Measurements from ENCODE around the gene CACUL1.

Gene CACUL1

GRCh38 chr10:118735294-118735693 lies 19.5 kb downstream of the CACUL1 start:
- no peak overlapping the region for H3K9ac ChIP-seq (ENCODE audit: low read length)
- no peak overlapping the region for H3K23ac ChIP-seq (ENCODE audit: low read length)
- no peak overlapping the region for H4K8ac ChIP-seq (ENCODE audit: low read depth, low read length)
- peaks cover 13% of the 10 kb centered on the region for H3K4me1 ChIP-seq (ENCODE audit: control insufficient read depth, low read depth, low read length)
- H3K4me2 ChIP-seq (ENCODE audit: low read length): no peak overlapping the region
- H2BK5ac ChIP-seq (ENCODE audit: low read length): no peak overlapping the region
- H3K18ac ChIP-seq (ENCODE audit: low read length): no peak overlapping the region
- H2BK15ac ChIP-seq (replicated peaks; ENCODE audit: low read depth): no peak overlapping the region
- no peak overlapping the region for H2BK120ac ChIP-seq (ENCODE audit: low read depth, low read length)
- H2AK5ac ChIP-seq (ENCODE audit: low read length): no peak overlapping the region
- H3K79me2 ChIP-seq (ENCODE audit: control insufficient read depth, insufficient read depth, low read length): peaks cover 53% of the 10 kb centered on the region
- H3K27me3 ChIP-seq (ENCODE audit: insufficient read depth, low read length, poor library complexity): no peaks in the 10 kb centered on the region
- DNase-seq: peak; percentile 53
- H3K56ac ChIP-seq (ENCODE audit: low read length): no peak overlapping the region
- WGBS (ENCODE audit: extremely low coverage, insufficient coverage, low lambda C conversion rate): no CpG with 5 or more reads among the region's 1 CpG
- peaks cover 14% of the 10 kb centered on the region for H3K79me1 ChIP-seq (ENCODE audit: low read length)
- H4K5ac ChIP-seq (ENCODE audit: low read length): no peak overlapping the region
- no peak overlapping the region for H3K4me3 ChIP-seq (ENCODE audit: low read length)
- H3K36me3 ChIP-seq (ENCODE audit: control insufficient read depth, insufficient read depth, low read length): no peaks in the 10 kb centered on the region
- no peak overlapping the region for H3K4ac ChIP-seq (ENCODE audit: low read depth, low read length)
- H3K27ac ChIP-seq (ENCODE audit: low read depth, low read length): no peak overlapping the region

- Histone ChIP-seq H3K27ac (ENCODE audit: low read depth, low read length) (no peak overlapping the region), H3K23ac (ENCODE audit: low read length) (no peak overlapping the region), H3K18ac (ENCODE audit: low read length) (no peak overlapping the region), H3K4me3 (ENCODE audit: low read length) (no peak overlapping the region), H2BK120ac (ENCODE audit: low read depth, low read length) (no peak overlapping the region), H4K8ac (ENCODE audit: low read depth, low read length) (no peak overlapping the region), H2BK15ac (replicated peaks; ENCODE audit: low read depth) (no peak overlapping the region), H3K56ac (ENCODE audit: low read length) (no peak overlapping the region), H3K79me1 (ENCODE audit: low read length) (peaks cover 18% of the 10 kb centered on the region), H3K27me3 (ENCODE audit: insufficient read depth, low read length, poor library complexity) (no peaks in the 10 kb centered on the region), H3K4me2 (ENCODE audit: low read length) (no peak overlapping the region), H3K9ac (ENCODE audit: low read length) (no peak overlapping the region), H3K36me3 (ENCODE audit: control insufficient read depth, insufficient read depth, low read length) (no peaks in the 10 kb centered on the region), H2BK5ac (ENCODE audit: low read length) (no peak overlapping the region), H3K4me1 (ENCODE audit: control insufficient read depth, low read depth, low read length) (peaks cover 13% of the 10 kb centered on the region), H3K4ac (ENCODE audit: low read depth, low read length) (no peak overlapping the region), H4K5ac (ENCODE audit: low read length) (no peak overlapping the region), H3K79me2 (ENCODE audit: control insufficient read depth, insufficient read depth, low read length) (peaks cover 52% of the 10 kb centered on the region), H2AK5ac (ENCODE audit: low read length) (no peak overlapping the region)
- WGBS (ENCODE audit: extremely low coverage, insufficient coverage, low lambda C conversion rate): no CpG with 5 or more reads among the region's 2 CpGs
- no peak for DNase-seq
Measured at GRCh38 chr10:118734475-118734874, 20.3 kb downstream of the CACUL1 start.

- no peak overlapping the region for H2BK5ac ChIP-seq (ENCODE audit: low read length)
- peaks cover 16% of the 10 kb centered on the region for H3K79me1 ChIP-seq (ENCODE audit: low read length)
- H3K18ac ChIP-seq (ENCODE audit: low read length): no peak overlapping the region
- H3K23ac ChIP-seq (ENCODE audit: low read length): no peak overlapping the region
- H3K79me2 ChIP-seq (ENCODE audit: control insufficient read depth, insufficient read depth, low read length): peaks cover 45% of the 10 kb centered on the region
- no peak overlapping the region for H3K9ac ChIP-seq (ENCODE audit: low read length)
- H3K27me3 ChIP-seq (ENCODE audit: insufficient read depth, low read length, poor library complexity): no peaks in the 10 kb centered on the region
- no peaks in the 10 kb centered on the region for H3K36me3 ChIP-seq (ENCODE audit: control insufficient read depth, insufficient read depth, low read length)
- H2AK5ac ChIP-seq (ENCODE audit: low read length): no peak overlapping the region
- H3K27ac ChIP-seq (ENCODE audit: low read depth, low read length): no peak overlapping the region
- H3K56ac ChIP-seq (ENCODE audit: low read length): no peak overlapping the region
- no CpG with 5 or more reads among the region's 12 CpGs for WGBS (ENCODE audit: extremely low coverage, insufficient coverage, low lambda C conversion rate)
- H3K4me3 ChIP-seq (ENCODE audit: low read length): no peak overlapping the region
- no peak overlapping the region for H3K4me2 ChIP-seq (ENCODE audit: low read length)
- no peak overlapping the region for H3K4ac ChIP-seq (ENCODE audit: low read depth, low read length)
- no peak overlapping the region for H2BK15ac ChIP-seq (replicated peaks; ENCODE audit: low read depth)
- DNase-seq: peak; percentile 84
- no peak overlapping the region for H4K8ac ChIP-seq (ENCODE audit: low read depth, low read length)
- no peak overlapping the region for H4K5ac ChIP-seq (ENCODE audit: low read length)
- no peak overlapping the region for H2BK120ac ChIP-seq (ENCODE audit: low read depth, low read length)
- H3K4me1 ChIP-seq (ENCODE audit: control insufficient read depth, low read depth, low read length): peaks cover 13% of the 10 kb centered on the region
Measured at GRCh38 chr10:118732245-118733165, 22.3 kb downstream of the CACUL1 start.

- Histone ChIP-seq H3K36me3 (ENCODE audit: control insufficient read depth, insufficient read depth, low read length) (no peaks in the 10 kb centered on the region), H3K79me1 (ENCODE audit: low read length) (peaks cover 17% of the 10 kb centered on the region), H3K56ac (ENCODE audit: low read length) (peak overlapping the region; percentile 17), H4K5ac (ENCODE audit: low read length) (no peak overlapping the region), H4K8ac (ENCODE audit: low read depth, low read length) (no peak overlapping the region), H3K27me3 (ENCODE audit: insufficient read depth, low read length, poor library complexity) (no peaks in the 10 kb centered on the region), H3K23ac (ENCODE audit: low read length) (no peak overlapping the region), H2BK15ac (replicated peaks; ENCODE audit: low read depth) (no peak overlapping the region), H2BK120ac (ENCODE audit: low read depth, low read length) (no peak overlapping the region), H2AK5ac (ENCODE audit: low read length) (no peak overlapping the region), H3K4ac (ENCODE audit: low read depth, low read length) (no peak overlapping the region), H3K27ac (ENCODE audit: low read depth, low read length) (no peak overlapping the region), H3K4me2 (ENCODE audit: low read length) (no peak overlapping the region), H3K18ac (ENCODE audit: low read length) (peak overlapping the region; percentile 75), H3K9ac (ENCODE audit: low read length) (no peak overlapping the region), H3K79me2 (ENCODE audit: control insufficient read depth, insufficient read depth, low read length) (peaks cover 39% of the 10 kb centered on the region), H2BK5ac (ENCODE audit: low read length) (no peak overlapping the region), H3K4me1 (ENCODE audit: control insufficient read depth, low read depth, low read length) (peaks cover 13% of the 10 kb centered on the region), H3K4me3 (ENCODE audit: low read length) (no peak overlapping the region)
- 100% methylated on average over 1 of the region's 7 CpGs for whole genome bisulfite sequencing (ENCODE audit: extremely low coverage, insufficient coverage, low lambda C conversion rate)
- DNase-seq: peak; percentile 44
Measured at GRCh38 chr10:118730756-118731456, 23.9 kb downstream of the CACUL1 start.

- H3K36me3 ChIP-seq (ENCODE audit: control insufficient read depth, insufficient read depth, low read length): no peaks in the 10 kb centered on the region
- no peak overlapping the region for H2AK5ac ChIP-seq (ENCODE audit: low read length)
- no peaks in the 10 kb centered on the region for H3K27me3 ChIP-seq (ENCODE audit: insufficient read depth, low read length, poor library complexity)
- no peak overlapping the region for H3K18ac ChIP-seq (ENCODE audit: low read length)
- no peak overlapping the region for H3K9ac ChIP-seq (ENCODE audit: low read length)
- H3K79me1 ChIP-seq (ENCODE audit: low read length): peaks cover 19% of the 10 kb centered on the region
- no peak overlapping the region for H3K23ac ChIP-seq (ENCODE audit: low read length)
- H3K27ac ChIP-seq (ENCODE audit: low read depth, low read length): no peak overlapping the region
- H3K4me3 ChIP-seq (ENCODE audit: low read length): no peak overlapping the region
- WGBS (ENCODE audit: extremely low coverage, insufficient coverage, low lambda C conversion rate): no CpG with 5 or more reads among the region's 2 CpGs
- peaks cover 37% of the 10 kb centered on the region for H3K79me2 ChIP-seq (ENCODE audit: control insufficient read depth, insufficient read depth, low read length)
- H3K56ac ChIP-seq (ENCODE audit: low read length): no peak overlapping the region
- H3K4me2 ChIP-seq (ENCODE audit: low read length): no peak overlapping the region
- H2BK5ac ChIP-seq (ENCODE audit: low read length): no peak overlapping the region
- H2BK120ac ChIP-seq (ENCODE audit: low read depth, low read length): no peak overlapping the region
- no peak overlapping the region for H4K8ac ChIP-seq (ENCODE audit: low read depth, low read length)
- DNase-seq: no peak
- H3K4me1 ChIP-seq (ENCODE audit: control insufficient read depth, low read depth, low read length): peaks cover 13% of the 10 kb centered on the region
- H4K5ac ChIP-seq (ENCODE audit: low read length): no peak overlapping the region
- H3K4ac ChIP-seq (ENCODE audit: low read depth, low read length): no peak overlapping the region
- no peak overlapping the region for H2BK15ac ChIP-seq (replicated peaks; ENCODE audit: low read depth)
Measured at GRCh38 chr10:118729641-118730258, 25.0 kb downstream of the CACUL1 start.
